Pancreas (tissue), 10 donors: Measurements from ENCODE around the gene PARD6A. TPM values are rescaled to one million over a fixed set of nuclear protein-coding genes. Genes with fewer than 3 reads are reported as not detected.

Experiments used
- ATAC-seq, 4 donors: fragments of 200-7000 bp; cut with Tn5 transposase; one replicate each; pipeline versions ENCODE4 v1.8.0 to v1.9.1; 2020; ENCODE audit warnings: mild to moderate bottlenecking in 4 of 4, moderate library complexity in 4 of 4
- DNase-seq, 6 donors: peaks; one replicate each; pipeline ENCODE4 v3.0.0-alpha.2; 2020
- FAIRE-seq: peaks from 2 replicates; lab custom pipeline; 2012; peaks lifted over from hg19 to GRCh38; lab: Jason Lieb, UNC
- H3K27ac ChIP-seq, 4 donors: fragments of 200-600 bp; sonication (generic); 1 replicate in 3 of 4; 2 replicates in 1 of 4; pipeline versions ENCODE4 v1.5.0 to v1.8.0; 2020
- H3K27me3 ChIP-seq, 4 donors: fragments of 200-600 bp; one replicate each; pipeline ENCODE4 v1.8.0; 2021
- H3K36me3 ChIP-seq, 3 donors: fragments of 200-600 bp; sonication (generic) in 1 of 3; one replicate each; pipeline versions ENCODE4 v1.5.0 to v1.8.0; 2020 to 2021
- H3K4me1 ChIP-seq, 3 donors: fragments of 200-600 bp; one replicate each; pipeline ENCODE4 v1.8.0; 2021
- H3K4me3 ChIP-seq, 4 donors: fragments of 200-600 bp; sonication (generic) in 2 of 4; one replicate each; pipeline versions ENCODE4 v1.5.0 to v1.8.0; 2020 to 2021
- H3K9me3 ChIP-seq, 4 donors: fragments of 200-600 bp; one replicate each; pipeline ENCODE4 v1.8.0; 2021
- CTCF ChIP-seq, 4 donors: fragments of 200-600 bp; sonication (generic) in 3 of 4; IDR thresholded peaks; one replicate each; pipeline versions ENCODE4 v1.5.0 to v1.8.0; 2021; ENCODE audit warnings: antibody characterized with exemption in 4 of 4
- WGBS, 2 donors: extraction: QIAGEN DNeasy Blood & Tissue Kit; methylation state at CpG; one replicate each; pipeline ENCODE4 v1.1.7; 2013; 5-methylcytosine and 5-hydroxymethylcytosine counted together
- intact Hi-C, 3 donors: fragments of 100-400 bp; cut with DNase I; formaldehyde crosslinking; loops; one replicate each; pipeline versions ENCODE4 v1.11.1 to v1.14.2; 2022
- polyA plus RNA-seq, 2 donors: library from polyadenylated mRNA; stranded (reverse); fragments of 200-250 nt; gene quantifications; one replicate each; pipeline ENCODE4 v1.2.3, GENCODE V29; 2013
- total RNA-seq, 6 donors: library from RNA; stranded (reverse); fragmentation: NEBNext Ultra II Directional in 4 of 6; extraction: Animal tissue kit (Norgen Biotek cat#: 25700) in 4 of 6; gene quantifications; one replicate each; pipeline versions ENCODE4 v1.2.1 to v1.2.4, GENCODE V29; 2021 to 2023
- donor health status: healthy with polysubstance abuse.
- donor health status: DM: no; HTN: no; CAD: no; lungs with moderate emphysema.
- donor health status: DM: no; HTN: no; CAD: no.
- donor health status: control.
- donor health status: control.
- donor health status: Bipolar disorder and iron deficiency.
- donor health status: DM: yes; HTN: yes; CAD: no.
- donor health status: DM: no; HTN: no; CAD: no.
- donor health status: DM: no; HTN: no; CAD: no.
- donor health status: DM: yes; HTN: yes; CAD: no.

PARD6A gene
- total and polyA plus RNA-seq, 8 donors = 8.6 to 18.2 (median 14.9) TPM

GRCh38 chr16:67709050-67709449 lies 48.3 kb downstream of the PARD6A start:
- DNase-seq (no peak), ATAC-seq (no peak), FAIRE-seq (no peak)
- TF ChIP-seq CTCF (IDR thresholded peaks at IDR 0.05) = no peak
- Histone ChIP-seq H3K9me3 (no peaks in the 10 kb centered on the region), H3K27ac (no peak overlapping the region), H3K27me3 (no peaks in the 10 kb centered on the region), H3K4me3 (no peak overlapping the region), H3K36me3 (no peaks in the 10 kb centered on the region), H3K4me1 (peaks cover 0 to 5% (median 0%) of the 10 kb centered on the region in 3 donors)
- WGBS, 2 donors = 96 to 98% methylated on average over 1 of the region's 1 CpG
- intact Hi-C loops = no loop called here

- ATAC-seq = no peak
- Histone ChIP-seq H3K27ac (no peak overlapping the region), H3K4me1 (peaks cover 0 to 3% (median 0%) of the 10 kb centered on the region in 3 donors), H3K36me3 (no peaks in the 10 kb centered on the region), H3K4me3 (no peak overlapping the region), H3K27me3 (no peaks in the 10 kb centered on the region), H3K9me3 (no peaks in the 10 kb centered on the region)
- FAIRE-seq = no peak
- intact Hi-C loops = no loop called here
- WGBS, 2 donors = 94 to 97% methylated on average over 6 of the region's 6 CpGs
- no peak for TF ChIP-seq CTCF (IDR thresholded peaks at IDR 0.05)
- DNase-seq = no peak
Measured at GRCh38 chr16:67710607-67711006, 49.8 kb downstream of the PARD6A start.

Other genes starting within 250 kb of the PARD6A start
- gene ZDHHC1, start 244.5 kb upstream of the PARD6A start, total RNA-seq = 10 to 100 TPM in 2 of 6 donors, 1 to 10 TPM in 4; 8.1 to 11.3 (median 9.7) TPM
- 10 to 100 TPM; 11.2 to 15.2 TPM for gene ZDHHC1, start 244.5 kb upstream of the PARD6A start, polyA plus RNA-seq
- gene HSD11B2, start 229.8 kb upstream of the PARD6A start, total RNA-seq = 1 to 10 TPM; 1.4 to 6.8 (median 5.0) TPM
- 10 to 100 TPM in 1 of 2 donors, 1 to 10 TPM in 1; 7.7 to 11.3 TPM for gene HSD11B2, start 229.8 kb upstream of the PARD6A start, polyA plus RNA-seq
- gene ATP6V0D1, start 179.8 kb upstream of the PARD6A start, total RNA-seq = 10 to 100 TPM; 22.8 to 47.7 (median 32.3) TPM
- gene ATP6V0D1, start 179.8 kb upstream of the PARD6A start, polyA plus RNA-seq = 10 to 100 TPM; 17.4 to 54.0 TPM
- not detected for gene AGRP, start 177.4 kb upstream of the PARD6A start, total RNA-seq
- under 1 TPM in 1 of 2 donors, not detected in 1; 0.23 TPM for gene AGRP, start 177.4 kb upstream of the PARD6A start, polyA plus RNA-seq
- 10 to 100 TPM; 31.8 to 53.8 (median 34.0) TPM for gene RIPOR1, start 132.1 kb upstream of the PARD6A start, total RNA-seq
- 10 to 100 TPM; 43.3 to 49.1 TPM for gene RIPOR1, start 132.1 kb upstream of the PARD6A start, polyA plus RNA-seq
- 10 to 100 TPM; 15.6 to 25.2 (median 17.0) TPM for gene CTCF, start 98.4 kb upstream of the PARD6A start, total RNA-seq
- 10 to 100 TPM; 13.3 to 18.9 TPM for gene CTCF, start 98.4 kb upstream of the PARD6A start, polyA plus RNA-seq
- gene CARMIL2, start 15.8 kb upstream of the PARD6A start, total RNA-seq = 1 to 10 TPM in 5 of 6 donors, under 1 TPM in 1; 0.75 to 2.3 (median 1.3) TPM
- gene CARMIL2, start 15.8 kb upstream of the PARD6A start, polyA plus RNA-seq = 1 to 10 TPM; 2.5 to 4.3 TPM
- 10 to 100 TPM in 2 of 6 donors, 1 to 10 TPM in 4; 6.6 to 10.8 (median 9.7) TPM for gene ACD, start 700 bp upstream of the PARD6A start, total RNA-seq
- gene ACD, start 700 bp upstream of the PARD6A start, polyA plus RNA-seq = 10 to 100 TPM; 16.9 to 29.0 TPM
- gene ENKD1, start 5.8 kb downstream of the PARD6A start, total RNA-seq = 10 to 100 TPM; 24.3 to 60.1 (median 44.2) TPM
- gene ENKD1, start 5.8 kb downstream of the PARD6A start, polyA plus RNA-seq = 100 to 1,000 TPM; 150 to 171 TPM
- gene C16orf86, start 5.9 kb downstream of the PARD6A start, total RNA-seq = 1 to 10 TPM; 1.4 to 4.1 (median 2.4) TPM
- gene C16orf86, start 5.9 kb downstream of the PARD6A start, polyA plus RNA-seq = 1 to 10 TPM; 5.7 to 7.6 TPM
- gene GFOD2, start 58.4 kb downstream of the PARD6A start, total RNA-seq = 10 to 100 TPM in 2 of 6 donors, 1 to 10 TPM in 4; 6.4 to 12.9 (median 8.8) TPM
- 10 to 100 TPM; 10.0 to 17.2 TPM for gene GFOD2, start 58.4 kb downstream of the PARD6A start, polyA plus RNA-seq
- gene RANBP10, start 145.6 kb downstream of the PARD6A start, total RNA-seq = 10 to 100 TPM in 4 of 6 donors, 1 to 10 TPM in 2; 8.7 to 15.4 (median 11.3) TPM
- gene RANBP10, start 145.6 kb downstream of the PARD6A start, polyA plus RNA-seq = 10 to 100 TPM; 11.4 to 11.8 TPM
- 1 to 10 TPM in 2 of 6 donors, under 1 TPM in 4; 0.25 to 1.5 (median 0.96) TPM for gene TSNAXIP1, start 145.9 kb downstream of the PARD6A start, total RNA-seq
- 10 to 100 TPM in 1 of 2 donors, 1 to 10 TPM in 1; 5.8 to 11.1 TPM for gene TSNAXIP1, start 145.9 kb downstream of the PARD6A start, polyA plus RNA-seq
- gene THAP11, start 181.4 kb downstream of the PARD6A start, total RNA-seq = 10 to 100 TPM; 10.9 to 16.5 (median 14.3) TPM
- 10 to 100 TPM in 1 of 2 donors, 1 to 10 TPM in 1; 5.1 to 13.7 TPM for gene THAP11, start 181.4 kb downstream of the PARD6A start, polyA plus RNA-seq
- 10 to 100 TPM; 25.8 to 51.4 (median 36.5) TPM for gene NUTF2, start 186.0 kb downstream of the PARD6A start, total RNA-seq
- 10 to 100 TPM; 63.0 to 69.1 TPM for gene NUTF2, start 186.0 kb downstream of the PARD6A start, polyA plus RNA-seq
- gene CENPT, start 186.7 kb downstream of the PARD6A start, total RNA-seq = 10 to 100 TPM; 19.6 to 37.0 (median 27.7) TPM
- 100 to 1,000 TPM; 142 to 143 TPM for gene CENPT, start 186.7 kb downstream of the PARD6A start, polyA plus RNA-seq
- gene EDC4, start 212.1 kb downstream of the PARD6A start, total RNA-seq = 10 to 100 TPM; 20.2 to 37.0 (median 23.4) TPM
- 10 to 100 TPM; 59.1 to 66.2 TPM for gene EDC4, start 212.1 kb downstream of the PARD6A start, polyA plus RNA-seq
- gene NRN1L, start 223.9 kb downstream of the PARD6A start, total RNA-seq = under 1 TPM in 3 of 6 donors, not detected in 3; 0.34 to 0.67 (median 0.40) TPM
- 1 to 10 TPM; 2.7 to 4.2 TPM for gene NRN1L, start 223.9 kb downstream of the PARD6A start, polyA plus RNA-seq
- 10 to 100 TPM; 13.9 to 17.7 (median 15.7) TPM for gene PSKH1, start 232.3 kb downstream of the PARD6A start, total RNA-seq
- 10 to 100 TPM; 12.7 to 15.9 TPM for gene PSKH1, start 232.3 kb downstream of the PARD6A start, polyA plus RNA-seq